ENCODE measurements around the gene ATXN2. TPM values are rescaled to one million over a fixed set of nuclear protein-coding genes. Genes with fewer than 3 reads are reported as not detected.

Gene ATXN2
- total and polyA plus RNA-seq, 9 of the 15 experiments (the other 6 are each of a cell fraction or from before 2014, with no cell fraction given): 16.8 to 67.8 (median 29.3) TPM

GRCh38 chr12:111580737-111581136 is 18.4 kb downstream of the ATXN2 start (continued):
- TF ChIP-seq MGA (IDR thresholded peaks at IDR 0.05) (no peak), ELF4 (CRISPR knock-in tag; IDR thresholded peaks at IDR 0.05) (no peak), ILF3 (IDR thresholded peaks at IDR 0.05; ENCODE audit: borderline replicate concordance) (no peak), NUFIP1 (IDR thresholded peaks at IDR 0.05; ENCODE audit: partially characterized antibody) (no peak), ZNF232 (CRISPR knock-in tag; IDR thresholded peaks at IDR 0.05) (no peak), MCM3 (IDR thresholded peaks at IDR 0.05) (no peak), HDAC2 (IDR thresholded peaks at IDR 0.05) (no peak), RBBP5 (IDR thresholded peaks at IDR 0.05; ENCODE audit: borderline replicate concordance, insufficient read depth, low read length, poor library complexity, severe bottlenecking) (no peak)

Data from K562 (cell line).